Measurements from ENCODE around the gene TBC1D12.

DNA sequence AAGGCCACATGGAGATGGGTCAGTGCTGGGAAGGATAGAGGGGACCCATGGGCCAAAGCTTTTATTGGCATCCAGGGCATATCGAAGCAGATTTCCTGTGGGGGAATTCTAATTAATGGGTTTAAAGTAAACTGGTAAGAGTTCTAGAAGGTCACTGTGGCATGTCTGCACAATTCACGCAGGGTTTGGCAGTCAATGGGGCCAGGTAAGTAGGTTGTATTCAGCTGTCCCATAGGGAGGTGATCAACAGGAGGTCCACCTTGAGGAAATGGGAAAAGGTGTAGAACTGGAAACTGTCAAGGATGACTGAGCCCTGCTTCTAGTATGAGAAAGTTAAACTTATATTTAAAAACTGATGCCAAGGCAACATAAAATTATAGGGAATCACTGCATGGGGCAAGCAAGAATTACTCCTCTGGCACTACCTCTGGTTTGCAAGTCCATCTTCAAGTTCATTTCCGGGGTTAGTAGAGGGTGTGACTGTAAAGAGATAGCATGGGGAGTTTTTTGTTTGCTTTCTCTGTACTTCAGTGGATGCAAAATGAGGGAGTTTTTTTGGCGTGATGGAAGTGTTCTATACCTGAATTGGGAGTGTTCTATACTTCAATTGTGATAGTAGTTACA, 22.5 kb downstream of the TBC1D12 start:
- TF ChIP-seq, protein P1, sequence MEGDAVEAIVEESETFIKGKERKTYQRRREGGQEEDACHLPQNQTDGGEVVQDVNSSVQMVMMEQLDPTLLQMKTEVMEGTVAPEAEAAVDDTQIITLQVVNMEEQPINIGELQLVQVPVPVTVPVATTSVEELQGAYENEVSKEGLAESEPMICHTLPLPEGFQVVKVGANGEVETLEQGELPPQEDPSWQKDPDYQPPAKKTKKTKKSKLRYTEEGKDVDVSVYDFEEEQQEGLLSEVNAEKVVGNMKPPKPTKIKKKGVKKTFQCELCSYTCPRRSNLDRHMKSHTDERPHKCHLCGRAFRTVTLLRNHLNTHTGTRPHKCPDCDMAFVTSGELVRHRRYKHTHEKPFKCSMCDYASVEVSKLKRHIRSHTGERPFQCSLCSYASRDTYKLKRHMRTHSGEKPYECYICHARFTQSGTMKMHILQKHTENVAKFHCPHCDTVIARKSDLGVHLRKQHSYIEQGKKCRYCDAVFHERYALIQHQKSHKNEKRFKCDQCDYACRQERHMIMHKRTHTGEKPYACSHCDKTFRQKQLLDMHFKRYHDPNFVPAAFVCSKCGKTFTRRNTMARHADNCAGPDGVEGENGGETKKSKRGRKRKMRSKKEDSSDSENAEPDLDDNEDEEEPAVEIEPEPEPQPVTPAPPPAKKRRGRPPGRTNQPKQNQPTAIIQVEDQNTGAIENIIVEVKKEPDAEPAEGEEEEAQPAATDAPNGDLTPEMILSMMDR (IDR thresholded peaks at IDR 0.05), result no peak
- TF ChIP-seq POLR2A (IDR thresholded peaks at IDR 0.05) (no peak), EP300 (IDR thresholded peaks at IDR 0.05) (no peak)

All from suprapubic skin (tissue), 3 donors.